Kidney tubule cell (primary cell): ENCODE measurements around the gene ZNF346.

ENCODE experiments used
- DNase-seq: peaks from one replicate; pipeline ENCODE4 v3.0.0-alpha.2; 2018; ENCODE audit warnings: low spot score

Gene ZNF346

GRCh38 chr5:177070536-177071191, 48.2 kb downstream of the ZNF346 start:
- no peak for DNase-seq

GRCh38 chr5:177071666-177072385, 49.3 kb downstream of the ZNF346 start:
- peak; percentile 89 for DNase-seq

- DNase-seq: peak; percentile 17
Measured at GRCh38 chr5:177077335-177077734, 54.8 kb downstream of the ZNF346 start.

DNA sequence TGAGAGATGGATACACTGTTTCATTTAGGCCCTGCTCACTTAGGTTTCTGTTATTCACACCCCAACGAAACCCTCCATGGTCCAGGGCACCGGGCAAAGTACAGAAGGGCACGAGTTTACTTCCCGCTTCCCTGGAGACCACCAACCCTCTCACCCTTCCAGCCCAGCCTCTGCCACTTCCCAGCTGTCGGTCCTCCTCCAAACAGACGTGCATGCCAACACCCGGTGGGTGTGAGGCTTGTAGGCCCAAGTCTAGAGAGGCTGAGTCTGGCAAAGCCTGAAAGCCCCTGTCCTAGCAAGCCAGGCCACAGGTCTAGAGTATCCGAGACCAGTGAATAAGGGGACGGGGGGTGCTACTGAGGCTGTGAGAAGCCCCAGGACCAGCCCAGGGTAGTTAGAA, 57.1 kb downstream of the ZNF346 start:
- DNase-seq: no peak

GRCh38 chr5:177080265-177080664, 57.8 kb downstream of the ZNF346 start:
- DNase-seq: no peak

DNA sequence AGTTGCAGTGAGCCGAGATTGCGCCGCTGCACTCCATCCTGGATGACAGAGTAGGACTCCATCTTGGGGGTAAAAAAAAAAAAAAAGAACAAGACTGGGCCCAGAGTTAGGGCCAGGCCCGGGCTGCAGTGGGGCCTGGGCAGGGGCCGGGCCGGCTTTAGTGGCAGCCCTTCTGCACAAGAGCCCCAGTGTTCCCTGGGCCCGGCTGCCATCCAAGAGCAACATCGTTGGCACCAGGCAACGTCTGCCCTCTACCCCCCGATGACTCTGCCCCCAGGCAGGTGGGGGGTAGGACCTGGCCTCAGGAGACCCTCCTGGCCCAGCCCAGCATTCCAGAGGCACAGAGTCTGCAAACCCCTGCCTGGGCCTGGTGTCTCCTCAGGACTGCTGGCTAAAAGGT, 59.4 kb downstream of the ZNF346 start:
- no peak for DNase-seq

DNA sequence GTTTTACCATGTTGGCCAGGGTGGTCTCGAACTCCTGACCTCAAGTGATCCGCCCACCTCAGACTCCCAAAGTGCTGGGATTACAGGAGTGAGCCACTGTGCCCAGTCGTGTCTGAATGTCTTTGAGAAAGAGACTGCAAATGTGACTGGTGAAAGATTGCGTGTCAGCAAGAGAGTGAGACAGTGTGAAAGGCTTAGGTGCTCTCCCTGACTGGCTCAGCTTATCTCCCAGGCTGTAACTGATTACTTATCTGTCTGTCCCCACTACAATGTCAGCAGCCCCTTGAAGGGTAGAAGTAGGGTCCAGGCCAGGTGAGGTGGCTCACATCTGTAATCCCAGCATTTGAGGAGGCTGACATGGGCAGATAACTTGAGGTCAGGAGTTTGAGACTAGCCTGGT, 60.9 kb downstream of the ZNF346 start:
- no peak for DNase-seq

DNA sequence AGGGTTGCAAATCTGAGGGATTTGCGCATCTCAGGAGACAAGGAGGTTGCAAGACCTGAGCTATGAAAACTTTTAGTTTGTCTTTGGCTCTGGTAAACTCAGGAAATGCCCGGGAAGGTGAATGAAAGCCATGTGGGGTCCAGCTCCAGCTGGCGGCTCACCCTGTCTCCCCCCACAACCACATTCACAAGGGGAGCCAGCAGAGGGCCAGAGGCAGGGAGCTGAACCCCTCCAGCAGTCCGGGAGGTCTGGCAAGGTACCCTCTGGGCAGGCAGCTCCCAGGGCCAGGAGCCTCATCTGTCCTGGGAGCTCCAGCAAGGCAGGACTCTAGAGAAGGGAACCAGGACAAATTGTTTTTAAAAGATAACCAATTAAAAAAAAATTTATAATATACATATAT, 61.7 kb downstream of the ZNF346 start:
- DNase-seq: no peak

GRCh38 chr5:177085985-177086653, 63.6 kb downstream of the ZNF346 start:
- DNase-seq: peak; percentile 28

GRCh38 chr5:177086654-177087397, 64.3 kb downstream of the ZNF346 start, which contains the start of gene FGFR4:
Gene FGFR4 (plus strand): TSS chr5:177086915. CDS start chr5:177089603, 2,688 bp downstream.
- peak; percentile 96 for DNase-seq

- DNase-seq: no peak
Measured at GRCh38 chr5:177087398-177088005, 65.0 kb downstream of the ZNF346 start.

- no peak for DNase-seq
Measured at GRCh38 chr5:177089127-177089526, 66.6 kb downstream of the ZNF346 start.

DNA sequence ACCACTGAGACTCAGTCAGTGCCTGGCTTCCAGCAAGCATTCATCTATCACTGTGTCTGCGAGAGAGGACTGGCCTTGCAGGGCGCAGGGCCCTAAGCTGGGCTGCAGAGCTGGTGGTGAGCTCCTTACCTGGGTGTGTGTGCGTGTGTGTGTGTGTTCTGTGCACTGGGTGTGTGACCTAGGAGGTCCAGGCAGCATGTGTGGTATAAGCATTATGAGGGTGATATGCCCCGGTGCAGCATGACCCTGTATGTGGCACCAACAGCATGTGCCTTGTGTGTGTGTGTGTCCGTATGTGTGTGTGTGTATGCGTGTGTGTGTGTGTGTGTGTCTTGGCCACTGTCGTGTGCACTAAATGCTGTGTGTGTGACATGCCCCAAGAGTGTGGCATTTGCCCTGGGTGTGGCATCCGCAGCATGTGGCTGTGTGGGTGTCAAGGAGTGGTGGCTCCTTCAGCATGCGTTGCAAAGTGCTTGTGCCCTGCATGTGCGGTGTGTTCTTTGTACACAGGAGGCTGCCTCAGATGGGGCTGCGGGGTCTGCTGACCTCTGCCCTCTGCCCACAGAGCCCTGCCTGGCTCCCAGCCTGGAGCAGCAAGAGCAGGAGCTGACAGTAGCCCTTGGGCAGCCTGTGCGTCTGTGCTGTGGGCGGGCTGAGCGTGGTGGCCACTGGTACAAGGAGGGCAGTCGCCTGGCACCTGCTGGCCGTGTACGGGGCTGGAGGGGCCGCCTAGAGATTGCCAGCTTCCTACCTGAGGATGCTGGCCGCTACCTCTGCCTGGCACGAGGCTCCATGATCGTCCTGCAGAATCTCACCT, 67.5 kb downstream of the ZNF346 start:
- DNase-seq: no peak

GRCh38 chr5:177090813-177091212, 68.3 kb downstream of the ZNF346 start:
- DNase-seq: no peak

- no peak for DNase-seq
Measured at GRCh38 chr5:177091232-177091631, 68.7 kb downstream of the ZNF346 start.

GRCh38 chr5:177092178-177093081, 69.9 kb downstream of the ZNF346 start:
- DNase-seq: no peak

DNA sequence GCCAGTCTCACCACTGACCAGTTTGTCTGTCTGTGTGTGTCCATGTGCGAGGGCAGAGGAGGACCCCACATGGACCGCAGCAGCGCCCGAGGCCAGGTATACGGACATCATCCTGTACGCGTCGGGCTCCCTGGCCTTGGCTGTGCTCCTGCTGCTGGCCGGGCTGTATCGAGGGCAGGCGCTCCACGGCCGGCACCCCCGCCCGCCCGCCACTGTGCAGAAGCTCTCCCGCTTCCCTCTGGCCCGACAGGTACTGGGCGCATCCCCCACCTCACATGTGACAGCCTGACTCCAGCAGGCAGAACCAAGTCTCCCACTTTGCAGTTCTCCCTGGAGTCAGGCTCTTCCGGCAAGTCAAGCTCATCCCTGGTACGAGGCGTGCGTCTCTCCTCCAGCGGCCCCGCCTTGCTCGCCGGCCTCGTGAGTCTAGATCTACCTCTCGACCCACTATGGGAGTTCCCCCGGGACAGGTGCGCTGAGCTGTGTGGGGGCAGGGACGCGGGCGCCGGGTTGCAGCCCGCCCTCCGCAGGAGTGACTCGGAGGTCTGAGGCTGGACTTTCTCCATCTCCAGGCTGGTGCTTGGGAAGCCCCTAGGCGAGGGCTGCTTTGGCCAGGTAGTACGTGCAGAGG, 70.7 kb downstream of the ZNF346 start:
- no peak for DNase-seq

DNA sequence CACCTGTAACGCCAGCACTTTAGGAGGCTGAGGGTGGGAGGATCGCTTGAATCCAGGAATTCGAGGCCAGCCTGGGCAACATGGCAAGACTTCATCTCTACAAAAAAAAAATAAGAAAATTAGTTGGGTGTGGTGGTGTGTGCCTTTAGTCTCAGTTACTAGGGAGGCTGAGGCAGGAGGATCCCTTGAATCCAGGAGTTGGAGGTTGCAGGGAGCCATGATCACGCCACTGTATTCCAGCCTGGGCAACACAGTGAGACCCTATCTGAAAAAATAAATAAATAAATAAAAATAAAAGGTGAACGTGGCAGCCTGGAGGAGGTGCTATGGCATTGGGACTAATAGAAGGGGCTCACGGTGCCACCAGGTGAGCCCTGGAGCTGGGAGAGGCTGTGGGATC, 71.3 kb downstream of the ZNF346 start:
- DNase-seq: no peak
